OCI-LY7 (cell line): ENCODE measurements around the gene F2R.

Source experiments
- EZH2phosphoT487 ChIP-seq: fragments of 200-600 bp; sonication (generic); IDR thresholded peaks from 2 replicates; pipeline ENCODE4 v1.6.1; 2018; ENCODE audit warnings: low read depth, borderline replicate concordance, mild to moderate bottlenecking, mixed run types, antibody characterized with exemption, low read length, moderate library complexity, mixed read lengths
- TF ChIP-seq, protein P1 (sequence below): fragments of 200-600 bp; sonication (generic); conservative IDR thresholded peaks from 2 replicates; pipeline ENCODE4 v1.5.1; 2014; ENCODE audit warnings: mild to moderate bottlenecking, antibody characterized with exemption, low read length, moderate library complexity, mixed read lengths

- TF ChIP-seq, protein P1, sequence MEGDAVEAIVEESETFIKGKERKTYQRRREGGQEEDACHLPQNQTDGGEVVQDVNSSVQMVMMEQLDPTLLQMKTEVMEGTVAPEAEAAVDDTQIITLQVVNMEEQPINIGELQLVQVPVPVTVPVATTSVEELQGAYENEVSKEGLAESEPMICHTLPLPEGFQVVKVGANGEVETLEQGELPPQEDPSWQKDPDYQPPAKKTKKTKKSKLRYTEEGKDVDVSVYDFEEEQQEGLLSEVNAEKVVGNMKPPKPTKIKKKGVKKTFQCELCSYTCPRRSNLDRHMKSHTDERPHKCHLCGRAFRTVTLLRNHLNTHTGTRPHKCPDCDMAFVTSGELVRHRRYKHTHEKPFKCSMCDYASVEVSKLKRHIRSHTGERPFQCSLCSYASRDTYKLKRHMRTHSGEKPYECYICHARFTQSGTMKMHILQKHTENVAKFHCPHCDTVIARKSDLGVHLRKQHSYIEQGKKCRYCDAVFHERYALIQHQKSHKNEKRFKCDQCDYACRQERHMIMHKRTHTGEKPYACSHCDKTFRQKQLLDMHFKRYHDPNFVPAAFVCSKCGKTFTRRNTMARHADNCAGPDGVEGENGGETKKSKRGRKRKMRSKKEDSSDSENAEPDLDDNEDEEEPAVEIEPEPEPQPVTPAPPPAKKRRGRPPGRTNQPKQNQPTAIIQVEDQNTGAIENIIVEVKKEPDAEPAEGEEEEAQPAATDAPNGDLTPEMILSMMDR: no peak
- no peak for TF ChIP-seq EZH2phosphoT487
Observed at GRCh38 chr5:76766746-76767145, 50.8 kb downstream of the F2R start.
